Subcutaneous adipose tissue (tissue), 4 donors: Measurements from ENCODE around the gene SPRYD3. TPM values are rescaled to one million over a fixed set of nuclear protein-coding genes. Genes with fewer than 3 reads are reported as not detected.

Experiments
- total RNA-seq, 4 donors: library from RNA; depleted of rRNA; stranded (reverse); fragments of >200 nt; gene quantifications; one replicate each; pipeline ENCODE4 v1.1.0, GENCODE V29; 2016
- TF ChIP-seq, protein P1 (sequence below): fragments of 450-650 bp; IDR thresholded peaks from one replicate; pipeline ENCODE4 v1.5.1; 2016; ENCODE audit warnings: low read depth, mild to moderate bottlenecking, control low read depth, antibody characterized with exemption, moderate library complexity

The SPRYD3 gene
- total RNA-seq, 4 donors from 2014 or later, result 20.4 to 41.8 (median 24.6) TPM

DNA sequence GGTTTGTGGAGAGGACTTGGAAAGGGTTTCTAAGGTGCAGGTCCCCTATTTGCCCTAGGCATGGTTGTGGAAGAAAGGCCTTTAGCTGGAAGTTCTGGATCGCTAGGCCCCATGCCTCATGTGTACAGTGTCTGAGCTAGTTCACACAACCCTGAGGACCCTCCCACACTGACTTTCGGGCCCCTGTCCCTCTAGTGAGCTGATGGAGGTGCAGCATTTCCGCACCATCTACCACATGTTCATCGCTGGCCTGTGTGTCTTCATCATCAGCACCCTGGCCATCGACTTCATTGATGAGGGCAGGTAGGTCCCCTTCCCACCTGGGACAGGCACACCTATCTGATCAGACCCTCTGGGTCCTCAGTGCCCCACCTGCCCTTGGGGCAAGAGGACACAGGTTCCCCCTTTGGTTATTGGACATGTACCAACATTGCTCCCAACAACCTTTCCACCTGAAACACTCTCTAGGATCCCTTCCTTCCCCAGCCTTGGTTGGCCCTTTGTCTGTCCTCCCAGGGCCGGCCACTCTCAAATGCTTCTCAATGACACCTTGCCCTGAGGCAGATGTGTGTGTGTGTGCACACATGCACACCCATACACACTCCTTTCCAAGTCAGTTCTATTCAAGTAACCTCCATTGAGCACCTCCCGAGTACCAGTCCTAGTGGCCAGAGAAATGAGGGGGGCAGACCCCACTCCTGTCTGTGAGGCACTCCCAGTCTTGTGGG, 26.7 kb upstream of the SPRYD3 start:
- TF ChIP-seq, protein P1, sequence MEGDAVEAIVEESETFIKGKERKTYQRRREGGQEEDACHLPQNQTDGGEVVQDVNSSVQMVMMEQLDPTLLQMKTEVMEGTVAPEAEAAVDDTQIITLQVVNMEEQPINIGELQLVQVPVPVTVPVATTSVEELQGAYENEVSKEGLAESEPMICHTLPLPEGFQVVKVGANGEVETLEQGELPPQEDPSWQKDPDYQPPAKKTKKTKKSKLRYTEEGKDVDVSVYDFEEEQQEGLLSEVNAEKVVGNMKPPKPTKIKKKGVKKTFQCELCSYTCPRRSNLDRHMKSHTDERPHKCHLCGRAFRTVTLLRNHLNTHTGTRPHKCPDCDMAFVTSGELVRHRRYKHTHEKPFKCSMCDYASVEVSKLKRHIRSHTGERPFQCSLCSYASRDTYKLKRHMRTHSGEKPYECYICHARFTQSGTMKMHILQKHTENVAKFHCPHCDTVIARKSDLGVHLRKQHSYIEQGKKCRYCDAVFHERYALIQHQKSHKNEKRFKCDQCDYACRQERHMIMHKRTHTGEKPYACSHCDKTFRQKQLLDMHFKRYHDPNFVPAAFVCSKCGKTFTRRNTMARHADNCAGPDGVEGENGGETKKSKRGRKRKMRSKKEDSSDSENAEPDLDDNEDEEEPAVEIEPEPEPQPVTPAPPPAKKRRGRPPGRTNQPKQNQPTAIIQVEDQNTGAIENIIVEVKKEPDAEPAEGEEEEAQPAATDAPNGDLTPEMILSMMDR, result no peak

DNA sequence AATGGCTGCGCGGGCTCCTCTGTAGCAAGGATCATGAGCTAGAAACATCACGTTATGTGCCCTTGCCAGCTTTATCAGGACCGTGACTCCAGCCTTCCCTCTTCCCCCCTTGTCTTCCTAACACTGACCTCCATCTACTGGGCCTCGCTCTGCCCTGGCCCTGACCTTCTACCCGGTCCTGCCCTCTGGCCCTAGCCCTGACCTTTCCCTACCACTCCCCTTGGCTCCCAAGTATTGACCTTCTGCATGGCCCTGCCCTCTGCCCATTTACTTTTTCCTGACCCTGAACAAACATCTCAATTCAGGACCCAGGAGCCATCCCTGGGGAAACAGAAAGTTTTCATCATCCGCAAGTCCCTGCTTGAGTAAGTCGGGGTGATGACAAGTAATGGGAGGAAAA, 26.1 kb upstream of the SPRYD3 start:
- TF ChIP-seq, protein P1, result no peak

DNA sequence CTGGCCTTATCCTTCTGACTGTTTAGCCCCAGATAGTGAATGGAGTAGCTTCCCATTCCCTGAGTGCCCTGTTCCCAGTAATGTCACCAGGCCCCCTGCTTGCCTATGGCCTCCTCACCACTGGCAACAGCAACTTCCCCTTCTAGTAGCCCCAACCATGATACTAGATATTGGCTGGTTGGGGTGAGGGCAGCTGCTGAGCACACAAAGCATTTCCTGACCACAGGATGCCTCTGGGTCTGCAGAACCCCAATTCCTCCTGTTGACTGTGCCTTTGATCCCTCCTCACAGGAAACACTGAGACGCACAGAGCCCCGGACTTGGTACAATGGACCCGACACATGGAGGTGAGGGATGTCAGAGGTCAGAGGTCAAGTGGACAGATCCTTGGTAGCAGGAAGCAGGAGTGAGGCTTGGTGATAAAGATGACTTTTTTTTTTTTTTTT, 24.7 kb upstream of the SPRYD3 start:
- TF ChIP-seq, protein P1, result no peak

DNA sequence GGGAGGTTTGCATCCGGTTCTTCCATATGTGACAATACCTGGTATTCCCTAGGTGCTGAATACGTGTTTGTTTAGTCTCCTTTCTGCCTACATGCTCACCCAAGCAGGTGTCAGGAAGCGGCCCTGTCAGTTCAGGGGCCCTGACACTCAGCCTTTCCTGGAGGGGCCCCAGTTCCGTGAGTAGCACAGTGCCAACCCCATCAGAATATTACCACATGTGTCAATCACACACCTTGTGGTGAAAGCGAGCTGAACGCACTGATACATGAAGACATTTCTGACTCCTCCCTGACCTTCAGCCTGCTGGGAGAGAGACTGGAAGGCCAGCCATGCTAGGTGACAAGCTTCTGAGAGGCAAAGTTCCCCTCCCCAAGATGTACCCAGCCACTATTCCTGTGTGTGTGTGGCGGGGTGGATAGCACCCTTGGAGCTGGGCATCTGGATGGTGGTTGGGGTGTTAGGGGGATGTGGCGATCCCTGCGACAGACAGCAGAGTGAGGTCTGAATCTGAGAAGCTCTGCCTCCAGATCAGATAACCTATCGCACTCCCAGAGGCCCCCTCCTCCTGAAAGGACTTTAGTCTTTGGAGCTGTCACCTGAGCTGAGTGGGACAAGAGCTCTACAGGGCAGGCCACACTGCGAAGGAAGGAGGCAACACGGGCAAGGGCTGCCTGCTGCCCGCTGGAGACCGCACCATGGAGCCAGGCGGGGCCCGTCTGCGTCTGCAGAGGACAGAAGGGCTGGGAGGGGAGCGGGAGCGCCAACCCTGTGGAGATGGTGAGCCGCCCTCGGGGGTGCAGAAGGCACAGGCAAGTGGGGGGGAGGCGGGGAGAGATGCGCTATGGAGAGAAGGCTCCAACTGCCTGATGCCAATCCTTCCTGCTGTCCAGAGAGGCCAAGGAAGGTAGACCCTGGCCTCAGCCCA, 24.0 kb upstream of the SPRYD3 start, which contains the start of gene SOAT2:
Gene SOAT2 (plus strand): TSS at position 604 of the 925 bp plus-strand sequence. CDS start 92 bp downstream, at position 696.
- TF ChIP-seq, protein P1, result no peak

DNA sequence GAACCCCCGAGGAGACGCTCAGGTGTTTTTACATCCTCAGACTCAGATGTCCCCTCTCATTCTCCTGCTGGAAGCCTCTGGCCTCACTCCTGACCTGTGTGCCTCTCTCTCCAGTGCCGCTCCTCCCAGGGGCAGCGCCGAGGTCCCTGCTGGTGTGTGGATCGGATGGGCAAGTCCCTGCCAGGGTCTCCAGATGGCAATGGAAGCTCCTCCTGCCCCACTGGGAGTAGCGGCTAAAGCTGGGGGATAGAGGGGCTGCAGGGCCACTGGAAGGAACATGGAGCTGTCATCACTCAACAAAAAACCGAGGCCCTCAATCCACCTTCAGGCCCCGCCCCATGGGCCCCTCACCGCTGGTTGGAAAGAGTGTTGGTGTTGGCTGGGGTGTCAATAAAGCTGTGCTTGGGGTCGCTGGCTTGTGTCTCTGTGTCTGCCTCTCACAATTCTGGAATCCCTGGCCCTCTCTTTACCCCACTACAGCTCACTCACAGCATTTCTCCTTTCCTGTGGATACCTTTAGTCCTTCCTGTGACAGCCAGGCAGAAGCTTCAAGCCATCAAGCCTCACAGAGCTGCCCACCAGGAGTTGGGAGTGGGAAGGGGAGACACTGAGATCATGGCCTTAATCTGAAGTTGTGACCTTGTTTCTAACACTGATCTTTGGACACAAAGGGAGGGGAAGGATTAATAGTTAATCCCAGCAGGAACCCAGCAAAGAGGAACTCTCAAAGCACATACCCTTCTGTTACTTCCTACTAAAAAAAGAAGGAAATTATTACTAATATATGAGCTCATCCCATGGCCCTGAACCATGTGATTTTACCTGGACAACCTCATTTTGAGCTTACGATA, 23.0 kb upstream of the SPRYD3 start:
- TF ChIP-seq, protein P1, result no peak

DNA sequence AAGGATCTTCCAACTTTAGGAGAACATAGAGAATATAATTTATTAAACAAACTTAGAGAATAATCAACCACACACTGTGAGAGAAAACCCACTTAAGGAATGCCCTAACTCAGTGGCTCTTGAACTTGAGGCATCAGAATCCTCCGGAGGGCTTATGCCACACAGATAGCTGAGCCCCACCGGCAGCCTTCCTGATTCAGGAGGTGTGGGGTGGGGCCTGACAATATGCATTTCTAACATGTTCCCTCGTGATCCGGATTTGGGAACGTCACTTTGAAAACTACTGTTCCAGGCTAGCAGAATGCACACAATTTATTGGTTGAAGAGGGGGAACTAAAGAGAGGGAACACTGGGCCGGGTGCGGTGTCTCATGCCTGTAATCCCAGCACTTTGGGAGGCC, 22.1 kb upstream of the SPRYD3 start:
- TF ChIP-seq, protein P1, result no peak
